Body of pancreas (tissue), 2 donors: Measurements from ENCODE around the gene RANBP3L. TPM values are rescaled to one million over a fixed set of nuclear protein-coding genes. Genes with fewer than 3 reads are reported as not detected.

Experiments used
- total RNA-seq, 2 donors: library from RNA; depleted of rRNA; stranded (reverse); fragments of >200 nt; gene quantifications; one replicate each; pipeline ENCODE4 v1.1.0, GENCODE V29; 2016

Gene RANBP3L
- total RNA-seq, 2 donors from 2014 or later, result 4.9 TPM; not detected in 1

Other genes starting within 250 kb of the RANBP3L start
- gene UGT3A2, start 235.0 kb downstream of the RANBP3L start, total RNA-seq, result not detected
- gene LMBRD2, start 150.0 kb downstream of the RANBP3L start, total RNA-seq, result 1 to 10 TPM; 5.6 to 8.6 TPM
- gene SKP2, start 149.8 kb downstream of the RANBP3L start, total RNA-seq, result 1 to 10 TPM; 7.3 to 8.6 TPM
- gene NADK2, start 60.0 kb downstream of the RANBP3L start, total RNA-seq, result 10 to 100 TPM; 23.4 to 30.1 TPM